Stimulated activated naive B cell treated with anti-CD40 and anti-IgM and Interleukin-4, amounts not matched to agents 10 μg/mL and 1 μg/mL and 100 μg/mL, for 72 hours (primary cell): Measurements from ENCODE around the gene AGBL4.
"Not testable (repeated sequence)": the region's sequence is repeated elsewhere in the genome, so short reads cannot be mapped to it uniquely, and the experiment has no call there.

Source experiments
- ATAC-seq, 2 donors: fragments of 150-1000 bp; cut with Tn5 transposase; replicated peaks; 2 replicates each; pipeline ENCODE4 v1.10.0; 2021; ENCODE audit warnings: moderate library complexity in 1 of 2
- DNase-seq: peaks from one replicate; pipeline ENCODE4 v3.0.0; 2021
- H3K27ac Mint-ChIP-seq: one replicate; pipeline ENCODE4 v1.8.0; 2022; ENCODE audit warnings: mild to moderate bottlenecking, mixed read lengths
- H3K27me3 Mint-ChIP-seq, 2 donors: one replicate each; pipeline ENCODE4 v1.8.0; 2022; ENCODE audit warnings: mixed read lengths in 2 of 2
- H3K36me3 Mint-ChIP-seq, 2 donors: one replicate each; pipeline ENCODE4 v1.8.0; 2022; ENCODE audit warnings: mixed read lengths in 2 of 2, mild to moderate bottlenecking in 1 of 2
- H3K4me1 Mint-ChIP-seq, 2 donors: one replicate each; pipeline ENCODE4 v1.8.0; 2022; ENCODE audit warnings: mixed read lengths in 2 of 2, mild to moderate bottlenecking in 1 of 2
- H3K4me3 Mint-ChIP-seq, 2 donors: one replicate each; pipeline ENCODE4 v1.8.0; 2022; ENCODE audit warnings: mild to moderate bottlenecking in 2 of 2, mixed read lengths in 2 of 2, moderate library complexity in 1 of 2
- H3K9me3 Mint-ChIP-seq, 2 donors: one replicate each; pipeline ENCODE4 v1.8.0; 2022; ENCODE audit warnings: mixed read lengths in 2 of 2, mild to moderate bottlenecking in 1 of 2

The AGBL4 gene

GRCh38 chr1:49337251-49337650 lies 686.5 kb downstream of the AGBL4 start:
- ATAC-seq (no peak), DNase-seq (no peak)
- Mint-ChIP-seq H3K27ac (no peak overlapping the region), H3K4me3 (no peak overlapping the region), H3K27me3 (no peaks in the 10 kb centered on the region), H3K9me3 (peaks cover 0 to 2% of the 10 kb centered on the region in 2 donors), H3K4me1 (no peaks in the 10 kb centered on the region), H3K36me3 (no peaks in the 10 kb centered on the region)

DNA sequence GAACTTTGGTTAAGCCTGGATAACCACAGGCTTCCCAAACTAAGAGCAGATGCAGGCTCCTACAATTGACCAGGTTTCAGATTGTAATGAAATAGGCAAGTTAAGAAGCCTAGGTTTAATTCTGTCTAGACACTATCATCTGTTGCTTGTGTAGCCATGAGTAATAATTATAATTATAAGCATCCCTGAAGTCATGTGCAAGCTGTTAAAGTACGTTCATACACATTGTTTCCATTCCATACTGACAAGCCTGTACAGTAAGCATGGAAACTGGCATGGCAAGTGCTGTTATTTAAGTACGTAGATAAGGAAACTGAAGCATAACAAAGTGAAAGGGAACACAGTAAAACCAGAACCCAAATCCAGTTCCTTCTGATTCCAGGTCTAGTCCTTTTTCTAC lies 689.8 kb downstream of the AGBL4 start:
- ATAC-seq (no peak), DNase-seq (no peak)
- H3K27ac Mint-ChIP-seq: no peak overlapping the region
- no peaks in the 10 kb centered on the region for H3K4me1 Mint-ChIP-seq
- H3K9me3 Mint-ChIP-seq: peaks cover 0 to 4% of the 10 kb centered on the region in 2 donors
- no peaks in the 10 kb centered on the region for H3K36me3 Mint-ChIP-seq
- no peak overlapping the region for H3K4me3 Mint-ChIP-seq
- H3K27me3 Mint-ChIP-seq: no peaks in the 10 kb centered on the region

GRCh38 chr1:49331066-49331852 lies 692.5 kb downstream of the AGBL4 start:
- Mint-ChIP-seq H3K27me3 (no peaks in the 10 kb centered on the region), H3K4me3 (no peak overlapping the region)
- ATAC-seq: no peak

GRCh38 chr1:49323925-49324540 lies 699.7 kb downstream of the AGBL4 start:
- Mint-ChIP-seq H3K36me3 (no peaks in the 10 kb centered on the region), H3K9me3 (peaks cover 0 to 2% of the 10 kb centered on the region in 2 donors), H3K4me3 (no peak overlapping the region), H3K27ac (no peak overlapping the region), H3K27me3 (no peaks in the 10 kb centered on the region), H3K4me1 (no peaks in the 10 kb centered on the region)
- DNase-seq (no peak), ATAC-seq (no peak)

More at GRCh38 chr1:49331066-49331852, 692.5 kb downstream of the AGBL4 start:
- DNase-seq: no peak
- Mint-ChIP-seq H3K9me3 (peaks cover 0 to 1% of the 10 kb centered on the region in 2 donors), H3K27ac (no peak overlapping the region), H3K36me3 (no peaks in the 10 kb centered on the region), H3K4me1 (no peaks in the 10 kb centered on the region)

DNA sequence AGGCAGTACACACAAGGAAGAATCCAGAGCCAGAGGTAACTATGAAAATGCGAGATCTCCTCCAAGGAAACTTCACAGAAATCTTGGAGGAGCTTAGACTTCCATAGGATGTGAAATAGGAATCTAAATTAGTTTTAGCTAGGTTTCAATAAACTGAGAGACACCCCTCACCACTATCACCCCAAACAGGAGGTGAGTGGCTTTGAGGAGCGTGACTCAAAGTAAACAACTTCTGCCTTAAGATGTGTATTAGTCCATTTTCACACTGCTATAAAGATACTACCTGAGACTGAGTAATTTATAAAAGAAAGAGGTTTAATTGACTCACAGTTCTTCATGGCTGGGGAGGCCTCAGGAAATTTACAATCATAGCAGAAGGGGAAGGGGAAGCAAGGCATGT lies 703.3 kb downstream of the AGBL4 start:
- not testable (repeated sequence) for H3K27me3 Mint-ChIP-seq, H3K27ac Mint-ChIP-seq, H3K4me1 Mint-ChIP-seq, H3K4me3 Mint-ChIP-seq, ATAC-seq, H3K36me3 Mint-ChIP-seq, H3K9me3 Mint-ChIP-seq, DNase-seq

GRCh38 chr1:49319426-49319963 lies 704.3 kb downstream of the AGBL4 start:
- DNase-seq (no peak), ATAC-seq (no peak)
- no peaks in the 10 kb centered on the region for H3K4me1 Mint-ChIP-seq
- H3K27ac Mint-ChIP-seq: no peak overlapping the region
- H3K9me3 Mint-ChIP-seq: peaks cover 4 to 5% of the 10 kb centered on the region in 2 donors
- no peak overlapping the region for H3K4me3 Mint-ChIP-seq
- H3K36me3 Mint-ChIP-seq: no peaks in the 10 kb centered on the region
- no peaks in the 10 kb centered on the region for H3K27me3 Mint-ChIP-seq

DNA sequence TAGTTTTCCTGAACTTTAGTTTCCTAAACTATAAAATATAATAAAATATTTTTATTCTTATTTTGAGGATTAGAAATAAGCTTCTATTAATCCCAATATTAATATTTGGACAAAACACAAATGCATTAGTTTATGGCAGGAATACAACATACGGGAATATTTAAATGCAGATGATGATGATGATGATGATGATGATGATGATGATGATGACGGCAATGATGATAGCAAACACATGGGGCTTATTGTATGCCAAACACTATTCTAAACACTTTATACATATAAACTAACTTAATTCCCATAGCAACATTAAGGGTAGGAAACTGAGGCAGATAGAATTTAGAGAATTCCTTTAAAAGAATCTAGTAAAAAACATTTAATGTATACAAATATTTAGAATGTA lies 705.5 kb downstream of the AGBL4 start:
- no peak overlapping the region for H3K4me3 Mint-ChIP-seq
- no peaks in the 10 kb centered on the region for H3K4me1 Mint-ChIP-seq
- ATAC-seq: no peak
- no peak for DNase-seq
- peaks cover 4 to 6% of the 10 kb centered on the region in 2 donors for H3K9me3 Mint-ChIP-seq
- H3K27ac Mint-ChIP-seq: no peak overlapping the region
- H3K36me3 Mint-ChIP-seq: no peaks in the 10 kb centered on the region
- no peaks in the 10 kb centered on the region for H3K27me3 Mint-ChIP-seq

DNA sequence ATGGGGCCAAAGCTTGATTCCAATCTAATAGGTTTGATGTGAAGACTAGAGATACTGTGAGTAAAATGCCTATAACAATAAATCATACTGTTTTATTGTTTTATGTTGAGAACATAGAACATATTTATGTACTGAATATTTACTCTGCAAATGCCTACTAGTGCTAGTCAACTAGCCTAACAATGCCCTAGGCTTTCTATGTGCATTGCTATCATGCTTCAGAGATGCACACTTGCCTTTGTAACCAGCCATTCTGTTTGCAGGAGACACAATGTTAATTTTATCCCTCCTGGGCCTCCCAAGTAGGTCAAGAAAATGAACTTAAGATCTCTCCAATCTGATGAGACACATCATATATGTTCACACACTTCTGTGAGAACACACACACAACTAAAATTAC lies 716.3 kb downstream of the AGBL4 start:
- Mint-ChIP-seq H3K27ac (no peak overlapping the region), H3K36me3 (peaks cover 0 to 3% of the 10 kb centered on the region in 2 donors), H3K4me3 (no peak overlapping the region), H3K27me3 (peaks cover 4 to 5% of the 10 kb centered on the region in 2 donors), H3K4me1 (peaks cover 0 to 3% of the 10 kb centered on the region in 2 donors), H3K9me3 (peaks cover 9 to 10% of the 10 kb centered on the region in 2 donors)
- ATAC-seq (no peak), DNase-seq (no peak)

DNA sequence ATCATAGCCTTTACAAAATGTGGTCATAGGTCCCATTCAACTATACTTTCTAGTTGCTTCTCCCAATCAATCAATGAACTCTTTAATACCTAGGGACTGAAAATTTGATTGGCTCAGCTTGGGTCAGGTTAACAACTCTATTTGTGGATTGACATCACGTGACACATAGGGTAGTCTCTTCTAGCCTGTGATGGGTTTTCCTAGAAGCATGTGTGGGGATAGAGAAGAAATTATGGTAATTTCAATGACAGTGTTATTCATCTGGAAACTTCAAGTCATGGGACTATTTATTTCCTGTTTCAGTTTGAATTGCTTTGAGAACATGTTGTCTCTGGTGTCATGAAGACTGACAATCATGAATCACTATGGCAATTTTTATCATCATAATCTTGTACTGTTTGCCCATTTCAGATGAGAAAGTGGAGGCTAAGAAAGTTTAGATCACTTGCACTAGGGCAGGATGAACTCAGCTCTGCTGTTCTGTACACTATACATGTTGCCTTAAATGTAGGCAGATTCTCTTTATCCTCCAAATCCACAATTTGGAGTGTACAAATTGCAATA lies 717.2 kb downstream of the AGBL4 start:
- no peak overlapping the region for H3K4me3 Mint-ChIP-seq
- H3K27me3 Mint-ChIP-seq: peaks cover 4 to 5% of the 10 kb centered on the region in 2 donors
- no peak overlapping the region for H3K27ac Mint-ChIP-seq
- peaks cover 0 to 3% of the 10 kb centered on the region in 2 donors for H3K4me1 Mint-ChIP-seq
- H3K36me3 Mint-ChIP-seq: peaks cover 0 to 3% of the 10 kb centered on the region in 2 donors
- DNase-seq (no peak), ATAC-seq (peak; percentile 46 to 69)
- peaks cover 10 to 14% of the 10 kb centered on the region in 2 donors for H3K9me3 Mint-ChIP-seq

GRCh38 chr1:49302400-49302799 lies 721.4 kb downstream of the AGBL4 start:
- H3K4me3 Mint-ChIP-seq, H3K4me1 Mint-ChIP-seq, H3K27ac Mint-ChIP-seq, H3K27me3 Mint-ChIP-seq, H3K36me3 Mint-ChIP-seq, ATAC-seq, DNase-seq: not testable (repeated sequence)
- peaks cover 11 to 15% of the 10 kb centered on the region in 2 donors for H3K9me3 Mint-ChIP-seq

DNA sequence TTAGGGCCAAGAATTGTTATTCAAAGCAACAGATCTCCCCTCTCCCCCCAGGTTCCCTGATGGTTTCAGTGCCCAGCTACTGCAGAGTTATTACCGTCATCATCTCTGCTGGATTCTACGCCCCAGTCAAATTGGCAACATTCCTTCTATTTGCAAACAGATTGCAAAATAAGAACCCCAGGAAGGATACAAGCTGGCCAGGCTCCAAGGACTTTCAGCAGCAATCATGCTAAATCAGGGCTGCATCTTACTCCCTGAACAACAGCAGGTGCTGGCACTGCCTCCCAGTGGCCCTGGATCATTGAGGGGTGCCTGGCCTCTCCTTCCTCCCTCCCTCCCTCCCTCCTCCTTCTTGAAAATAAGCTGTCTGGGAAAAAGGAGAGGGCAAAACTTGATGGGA lies 725.5 kb downstream of the AGBL4 start:
- no peaks in the 10 kb centered on the region for H3K27me3 Mint-ChIP-seq
- H3K36me3 Mint-ChIP-seq: peaks cover 0 to 3% of the 10 kb centered on the region in 2 donors
- no peak for ATAC-seq
- no peak for DNase-seq
- no peak overlapping the region for H3K4me3 Mint-ChIP-seq
- no peaks in the 10 kb centered on the region for H3K4me1 Mint-ChIP-seq
- H3K27ac Mint-ChIP-seq: no peak overlapping the region
- H3K9me3 Mint-ChIP-seq: peaks cover 8 to 11% of the 10 kb centered on the region in 2 donors

- no peak overlapping the region for H3K4me3 Mint-ChIP-seq
- peaks cover 10 to 15% of the 10 kb centered on the region in 2 donors for H3K9me3 Mint-ChIP-seq
- ATAC-seq (no peak), DNase-seq (no peak)
- no peaks in the 10 kb centered on the region for H3K27me3 Mint-ChIP-seq
- H3K4me1 Mint-ChIP-seq: no peaks in the 10 kb centered on the region
- peaks cover 0 to 2% of the 10 kb centered on the region in 2 donors for H3K36me3 Mint-ChIP-seq
- no peak overlapping the region for H3K27ac Mint-ChIP-seq
Measured at GRCh38 chr1:49297783-49298182, 726.0 kb downstream of the AGBL4 start.

DNA sequence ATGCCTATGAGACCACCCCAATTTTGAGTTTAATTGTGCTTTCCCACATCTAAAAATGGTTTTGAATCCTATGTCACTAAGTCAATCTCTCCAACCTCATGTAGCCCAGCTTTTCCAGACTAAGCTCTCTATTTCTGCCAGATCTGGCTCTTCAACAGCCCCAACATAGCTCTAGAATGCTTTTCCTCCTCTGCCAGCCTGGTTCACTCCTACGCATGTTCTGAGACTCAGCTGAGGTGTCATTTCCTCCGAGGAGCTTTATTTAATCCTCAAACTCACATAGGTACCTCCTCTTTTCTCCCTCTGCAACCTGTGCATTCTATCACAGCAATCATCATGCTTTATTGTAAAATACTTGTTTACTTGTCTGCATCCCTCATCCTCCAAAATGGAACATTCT lies 729.2 kb downstream of the AGBL4 start:
- ATAC-seq (no peak), DNase-seq (no peak)
- Mint-ChIP-seq H3K36me3 (peaks cover 0 to 3% of the 10 kb centered on the region in 2 donors), H3K9me3 (peaks cover 15% of the 10 kb centered on the region in 2 donors), H3K4me3 (no peak overlapping the region), H3K27me3 (no peaks in the 10 kb centered on the region), H3K27ac (no peak overlapping the region), H3K4me1 (no peaks in the 10 kb centered on the region)

GRCh38 chr1:49293016-49293415 lies 730.7 kb downstream of the AGBL4 start:
- Mint-ChIP-seq H3K27me3 (no peaks in the 10 kb centered on the region), H3K4me1 (no peaks in the 10 kb centered on the region), H3K36me3 (peaks cover 0 to 3% of the 10 kb centered on the region in 2 donors), H3K9me3 (peaks cover 15 to 17% of the 10 kb centered on the region in 2 donors), H3K4me3 (no peak overlapping the region), H3K27ac (no peak overlapping the region)
- ATAC-seq (no peak), DNase-seq (no peak)
